DMS114 treated with DMSO at 0.1 percent for 48 hours (cell line): Measurements from ENCODE around the gene HLTF.

Experiments
- DNase-seq: peaks from one replicate; lab custom pipeline; 2025; ENCODE audit not compliant: unreplicated experiment; lab: John Stamatoyannopoulos, UW

HLTF gene

DNA sequence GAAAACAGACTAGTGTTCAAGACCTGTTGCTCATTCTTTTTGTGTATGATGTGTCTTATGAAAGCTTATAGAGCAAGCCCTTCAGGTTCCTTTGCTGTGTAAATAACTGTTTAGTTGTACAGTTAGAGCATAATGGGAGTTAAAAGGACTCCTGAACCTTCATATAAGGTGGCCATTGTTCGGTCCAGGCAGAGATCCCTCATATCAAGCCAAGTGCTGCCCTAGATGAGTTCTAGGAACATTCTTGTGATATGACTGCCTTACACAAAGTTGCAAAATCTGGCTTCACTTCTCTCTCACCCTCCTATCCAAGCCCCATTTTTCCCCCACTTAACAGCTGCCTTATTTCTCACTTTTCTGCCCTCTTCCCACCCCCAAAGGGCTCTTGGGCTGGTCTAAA, 68.1 kb downstream of the HLTF start:
- DNase-seq, result no peak

DNA sequence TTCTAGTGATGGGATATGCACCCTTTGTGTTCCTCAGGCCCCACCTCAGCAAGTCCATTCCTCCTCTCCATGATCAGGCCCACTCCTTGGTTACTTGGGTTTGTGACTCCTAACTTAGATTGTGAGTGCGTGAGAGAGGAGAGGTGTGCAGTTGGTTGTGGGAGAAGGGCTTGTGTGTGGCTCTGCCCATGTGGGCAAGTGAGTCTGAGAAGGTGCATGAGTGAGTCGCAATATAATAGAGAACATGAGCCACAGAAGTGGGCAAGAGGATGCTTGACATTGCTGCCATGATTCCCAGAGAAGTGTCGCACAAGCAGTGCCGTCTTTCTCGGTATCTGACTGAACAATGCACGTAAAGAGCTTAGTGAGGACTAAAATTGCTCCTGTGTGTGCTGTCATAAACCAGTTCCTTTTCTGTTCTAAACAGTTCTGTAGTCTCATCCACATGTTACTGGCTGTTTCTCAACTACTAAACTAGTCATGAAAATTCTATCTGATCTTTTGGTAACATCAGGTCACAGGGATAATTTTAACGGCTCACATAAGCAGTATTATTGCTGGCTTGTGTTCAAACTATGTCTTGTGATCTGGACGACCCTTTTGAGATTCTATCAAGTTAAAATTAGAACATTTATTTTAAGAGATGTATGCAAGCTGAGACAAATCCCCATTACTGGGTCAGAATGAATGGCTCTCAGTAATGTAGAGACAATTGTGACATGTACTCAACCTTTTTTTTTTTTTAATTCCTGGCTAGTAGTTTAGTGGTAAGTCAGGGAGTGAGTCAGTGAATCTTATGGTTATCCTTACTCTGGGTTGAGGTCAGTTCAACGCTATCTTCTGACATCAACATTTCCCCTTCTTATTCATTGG, 69.4 kb downstream of the HLTF start:
- DNase-seq, result no peak

GRCh38 chr3:149016242-149016641, 70.1 kb downstream of the HLTF start:
- no peak for DNase-seq

DNA sequence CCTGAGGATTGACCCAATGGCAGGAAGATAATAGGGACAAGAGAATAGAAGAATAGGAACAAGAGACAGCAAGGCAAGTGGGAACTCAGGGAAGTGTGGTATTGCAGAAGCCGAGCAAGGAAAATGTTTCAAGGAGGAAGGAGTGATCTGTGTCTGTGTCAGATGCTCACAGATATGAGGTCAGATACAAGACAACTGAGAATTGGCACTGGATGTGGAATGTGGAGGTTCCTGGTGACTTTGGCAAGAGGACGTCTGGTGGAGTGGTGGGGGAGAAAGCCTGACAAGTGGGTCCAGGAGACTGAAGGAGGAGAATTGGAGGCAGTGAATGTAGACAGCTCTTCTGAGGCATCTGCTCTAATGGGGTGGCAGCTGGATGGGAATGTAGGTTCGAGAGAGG, 70.9 kb downstream of the HLTF start:
- no peak for DNase-seq

- DNase-seq, result no peak
Measured at GRCh38 chr3:149013726-149014125, 72.6 kb downstream of the HLTF start.

DNA sequence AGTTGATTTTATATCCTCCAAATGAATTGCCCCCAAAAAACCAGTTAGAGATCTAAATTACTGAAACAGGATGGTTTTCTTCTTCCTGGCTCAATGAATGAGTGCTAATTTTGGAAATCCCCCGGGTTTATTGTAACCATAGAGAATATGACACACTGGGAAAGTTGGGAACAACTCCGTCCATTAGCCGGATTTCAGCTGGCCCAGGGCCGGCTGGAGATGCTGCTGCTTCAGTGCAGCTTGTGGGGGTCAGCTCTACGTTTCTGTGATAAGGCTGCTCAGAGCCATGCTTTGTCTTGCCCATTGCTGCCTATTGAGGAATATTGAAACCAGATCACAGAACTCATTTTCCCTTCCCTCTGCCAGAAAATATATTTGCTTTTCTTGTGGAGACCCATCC, 74.7 kb downstream of the HLTF start:
- no peak for DNase-seq

GRCh38 chr3:149010966-149011365, 75.4 kb downstream of the HLTF start:
- DNase-seq, result no peak

- no peak for DNase-seq
Measured at GRCh38 chr3:149010504-149010951, 75.8 kb downstream of the HLTF start.

GRCh38 chr3:149009732-149010131, 76.6 kb downstream of the HLTF start:
- no peak for DNase-seq

- DNase-seq, result no peak
Measured at GRCh38 chr3:149007567-149008257, 78.6 kb downstream of the HLTF start.

GRCh38 chr3:149005416-149005815, 80.9 kb downstream of the HLTF start:
- no peak for DNase-seq

DNA sequence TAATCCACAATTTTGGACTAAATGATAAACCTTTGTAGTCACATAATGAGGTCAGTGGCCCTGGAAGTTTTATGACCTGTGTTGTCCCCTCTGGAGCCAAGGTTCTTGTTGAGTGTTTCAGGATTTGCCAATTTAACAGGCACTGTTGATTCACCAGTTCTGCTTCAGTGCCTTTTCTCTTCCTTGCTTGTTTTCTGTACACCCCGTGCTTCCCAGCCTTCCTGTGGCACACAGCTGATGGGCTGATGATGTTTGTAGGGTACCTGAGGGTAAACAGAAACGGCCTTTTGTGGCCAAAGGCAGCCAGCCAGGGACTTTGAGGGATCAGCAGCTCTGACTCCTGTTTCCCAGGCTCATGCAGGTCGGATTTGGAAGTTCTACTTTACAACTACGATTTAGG, 81.7 kb downstream of the HLTF start:
- DNase-seq, result no peak

- no peak for DNase-seq
Measured at GRCh38 chr3:149003653-149004305, 82.6 kb downstream of the HLTF start.

GRCh38 chr3:149001727-149002126, 84.6 kb downstream of the HLTF start:
- no peak for DNase-seq

- no peak for DNase-seq
Measured at GRCh38 chr3:149000206-149000745, 86.1 kb downstream of the HLTF start.

- no peak for DNase-seq
Measured at GRCh38 chr3:148999806-149000205, 86.5 kb downstream of the HLTF start.

DNA sequence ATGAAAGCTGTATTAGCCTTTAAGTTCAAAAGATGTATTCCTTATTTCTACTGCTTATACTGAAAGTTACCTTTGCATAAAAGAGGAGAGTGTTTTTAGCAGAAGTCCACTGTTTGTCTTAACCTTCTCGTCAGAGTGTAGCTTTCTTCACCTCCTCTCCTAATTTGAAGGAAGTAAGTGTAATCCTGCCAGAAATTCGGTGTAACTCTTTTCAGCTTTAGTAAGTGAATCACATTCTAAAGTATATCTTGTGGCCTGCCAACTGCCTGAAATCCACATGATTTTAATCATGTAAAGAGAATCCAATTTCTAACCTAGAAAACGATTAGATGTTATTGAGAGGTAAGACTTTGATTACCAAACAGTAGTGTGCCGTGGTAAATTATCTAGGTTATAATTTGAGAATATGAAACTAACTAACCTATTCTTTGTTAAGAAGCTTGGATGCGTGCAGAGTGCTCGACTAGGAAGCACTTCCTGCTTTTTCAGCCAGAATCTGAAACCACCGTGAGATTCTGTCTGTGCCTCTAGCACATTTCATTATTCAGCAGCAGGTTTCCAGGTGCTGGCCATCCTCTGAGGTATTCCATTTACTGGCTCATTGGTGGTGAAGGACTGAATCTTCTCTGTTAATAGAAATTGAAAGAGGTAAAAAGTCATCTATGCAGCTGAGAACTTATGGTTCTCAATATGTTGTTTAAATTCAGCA, 87.5 kb downstream of the HLTF start:
- DNase-seq, result no peak

DNA sequence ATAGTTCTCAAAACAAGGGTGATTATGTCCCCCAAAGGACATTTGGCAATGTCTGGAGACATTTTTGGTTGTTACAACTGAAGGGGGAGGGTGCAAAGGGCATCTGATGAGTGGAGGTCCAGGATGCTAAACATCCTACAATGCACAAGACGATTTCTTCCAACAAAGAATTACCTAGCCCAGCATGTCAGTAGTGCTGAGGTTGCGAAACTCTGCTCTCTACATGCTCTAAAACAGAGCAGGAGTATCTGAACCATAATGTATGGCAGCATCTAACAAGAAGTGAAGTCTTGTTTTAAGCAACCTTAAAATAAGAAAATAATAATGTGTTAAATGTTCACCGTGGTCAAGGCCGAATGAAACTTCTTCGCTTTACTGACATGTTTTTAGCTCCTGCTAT, 88.0 kb downstream of the HLTF start:
- no peak for DNase-seq

DNA sequence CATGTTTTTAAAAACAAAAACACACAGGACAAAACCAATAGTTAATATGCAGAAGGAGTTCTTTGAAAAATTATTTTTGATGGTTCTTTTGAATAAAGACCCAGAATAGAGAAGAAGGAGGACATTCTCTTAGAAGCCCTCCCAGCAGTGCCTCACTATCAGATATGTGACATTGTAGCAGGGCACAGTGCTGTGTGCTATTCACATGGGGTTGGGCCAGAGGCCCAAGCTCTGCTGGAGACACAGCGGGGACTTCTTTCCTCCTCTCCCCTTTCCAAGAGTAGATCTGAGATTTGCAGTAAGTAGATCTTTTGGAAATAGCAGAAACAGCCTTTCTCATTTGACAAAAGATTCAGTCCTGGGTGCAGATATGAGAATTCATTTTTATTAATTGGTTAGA, 88.7 kb downstream of the HLTF start:
- no peak for DNase-seq

- DNase-seq, result no peak
Measured at GRCh38 chr3:148992635-148993255, 93.6 kb downstream of the HLTF start.
